NCI-H2171 treated with DMSO at 0.1 percent for 48 hours (cell line): ENCODE results near the gene BORCS8.
"Not testable (repeated sequence)": the region's sequence is repeated elsewhere in the genome, so short reads cannot be mapped to it uniquely, and the experiment has no call there.

Source experiments
- DNase-seq: peaks from one replicate; lab custom pipeline; 2025; lab: John Stamatoyannopoulos, UW

BORCS8 gene

DNA sequence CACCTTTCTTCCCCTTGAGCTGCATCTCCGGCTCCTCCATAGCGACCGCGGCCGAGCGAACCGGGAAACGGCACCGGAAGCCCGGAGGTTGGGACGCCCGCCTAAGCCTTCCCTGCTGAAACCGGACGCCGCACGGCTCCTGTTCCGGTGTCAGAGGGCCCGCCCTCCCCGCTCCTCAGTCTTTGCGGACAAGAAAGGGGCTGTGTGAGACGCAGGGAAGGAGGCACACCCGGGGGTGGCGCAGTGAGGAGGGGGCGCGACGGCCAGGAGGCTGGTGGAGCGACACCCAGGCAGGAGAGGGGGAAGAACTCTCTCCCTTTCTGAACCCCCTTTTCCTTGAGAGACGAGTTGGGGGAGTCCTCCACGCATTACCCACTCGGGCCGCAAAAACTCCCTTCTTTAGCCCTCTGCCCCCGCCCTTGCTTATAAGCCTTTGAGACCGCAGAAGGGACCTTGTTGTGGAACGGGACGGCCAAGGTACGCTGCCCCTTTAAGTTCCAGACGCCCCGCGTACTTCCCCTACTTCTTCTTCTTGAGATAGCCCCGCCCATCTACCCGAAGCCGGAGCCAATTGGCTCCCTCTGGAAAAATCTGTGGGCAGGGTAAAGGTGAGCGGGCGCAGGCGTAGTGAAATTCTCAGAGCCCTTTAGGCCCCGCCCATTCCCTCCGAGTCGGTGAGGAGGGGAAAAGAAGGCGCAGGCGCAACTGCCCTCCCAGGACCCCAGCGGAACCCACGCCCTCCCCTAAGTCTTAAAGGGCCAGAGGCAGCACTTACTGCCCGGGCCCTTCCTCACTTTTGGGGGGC lies at the start of gene BORCS8, which contains the start of gene RFXANK:
BORCS8 (minus strand) TSS at position 75 of the 805 bp plus-strand sequence; CDS start at position 40, 35 bp downstream.
RFXANK (plus strand) TSS at position 181 of the 805 bp plus-strand sequence. CDS start 1,689 bp downstream, outside the sequence.
- DNase-seq, result peak; percentile 99

GRCh38 chr19:19240476-19240875 lies 48.5 kb upstream of the BORCS8 start:
- DNase-seq, result no peak

DNA sequence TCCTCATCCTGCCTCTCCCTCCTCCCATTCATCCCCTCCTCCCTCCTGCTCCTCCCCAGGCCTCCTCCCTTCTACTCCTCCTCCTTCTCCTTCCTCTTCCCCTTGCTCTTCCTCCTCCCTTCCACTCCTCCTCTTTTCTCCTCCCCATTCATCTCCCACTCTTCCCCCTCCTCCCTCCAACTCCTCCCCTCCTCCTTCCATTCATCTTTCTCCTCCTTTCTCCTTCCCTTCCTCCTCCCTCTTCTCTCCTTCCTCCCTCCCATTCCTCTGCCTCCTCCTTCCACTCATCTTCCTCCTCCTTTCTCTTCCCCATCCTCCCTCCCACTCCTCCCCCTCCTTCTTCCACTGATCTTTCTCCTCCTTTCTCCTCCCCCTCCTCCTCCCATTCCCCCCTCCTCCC lies 47.7 kb upstream of the BORCS8 start:
- DNase-seq, result no peak

DNA sequence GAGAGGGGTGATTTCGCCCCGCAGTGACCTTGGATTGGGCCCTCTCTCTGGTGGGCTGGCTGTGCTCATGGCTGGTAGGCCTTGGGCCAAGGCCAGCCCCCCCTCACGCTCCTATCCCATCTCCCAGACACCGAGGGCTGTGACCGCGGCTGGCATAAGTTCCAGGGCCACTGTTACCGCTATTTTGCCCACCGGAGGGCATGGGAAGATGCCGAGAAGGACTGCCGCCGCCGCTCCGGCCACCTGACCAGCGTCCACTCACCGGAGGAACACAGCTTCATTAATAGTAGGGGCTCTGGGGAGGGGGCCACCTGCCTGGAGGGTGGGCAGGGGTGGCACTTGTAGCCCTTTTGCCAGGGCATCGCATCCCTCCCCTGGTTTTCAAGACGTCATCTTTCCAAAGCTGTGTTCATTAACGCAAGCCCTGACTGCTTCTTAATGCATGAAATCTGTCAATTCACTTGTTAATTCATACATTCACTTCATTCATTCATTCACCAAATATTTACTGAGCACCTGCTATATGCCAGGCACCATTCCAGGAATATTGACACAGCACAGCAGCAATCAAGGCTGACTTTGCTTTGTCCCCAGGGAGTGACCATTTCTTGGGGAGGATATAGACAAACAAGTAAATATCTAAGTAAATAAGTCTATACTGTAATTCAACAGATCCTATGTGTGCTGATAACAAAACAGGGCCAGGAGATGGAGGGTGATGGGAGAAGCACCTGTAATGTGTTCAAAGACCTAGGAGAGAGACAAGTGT lies 46.4 kb upstream of the BORCS8 start:
- DNase-seq, result no peak

GRCh38 chr19:19236173-19236572 lies 44.2 kb upstream of the BORCS8 start:
- no peak for DNase-seq

- no peak for DNase-seq
These were observed 42.4 kb upstream of the BORCS8 start for GRCh38 chr19:19234220-19234816.

DNA sequence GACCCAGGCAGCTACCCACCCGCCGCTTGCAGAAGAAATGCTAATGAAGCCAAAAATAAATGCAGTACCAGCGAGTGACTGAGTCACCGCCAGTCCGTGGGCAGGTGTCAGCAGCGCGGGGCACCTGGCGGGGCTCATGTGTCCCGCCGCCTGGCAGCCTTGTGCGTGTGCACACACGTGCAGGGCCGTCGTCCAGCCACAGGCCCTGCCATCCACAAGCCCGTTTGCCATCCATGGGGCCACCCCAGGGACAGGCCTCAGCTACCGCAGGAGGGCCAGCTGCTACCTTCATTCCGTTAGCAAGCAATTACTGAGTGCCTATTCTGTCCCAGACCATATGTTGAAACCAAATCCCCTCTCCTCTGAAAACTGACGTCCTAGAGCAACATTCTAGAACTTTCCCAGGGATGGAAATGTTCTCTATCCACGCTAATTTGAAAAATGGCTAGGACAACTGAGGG lies 40.3 kb upstream of the BORCS8 start:
- DNase-seq, result peak; percentile 81

- DNase-seq, result no peak
These were observed 39.0 kb upstream of the BORCS8 start for GRCh38 chr19:19230999-19231398.

DNA sequence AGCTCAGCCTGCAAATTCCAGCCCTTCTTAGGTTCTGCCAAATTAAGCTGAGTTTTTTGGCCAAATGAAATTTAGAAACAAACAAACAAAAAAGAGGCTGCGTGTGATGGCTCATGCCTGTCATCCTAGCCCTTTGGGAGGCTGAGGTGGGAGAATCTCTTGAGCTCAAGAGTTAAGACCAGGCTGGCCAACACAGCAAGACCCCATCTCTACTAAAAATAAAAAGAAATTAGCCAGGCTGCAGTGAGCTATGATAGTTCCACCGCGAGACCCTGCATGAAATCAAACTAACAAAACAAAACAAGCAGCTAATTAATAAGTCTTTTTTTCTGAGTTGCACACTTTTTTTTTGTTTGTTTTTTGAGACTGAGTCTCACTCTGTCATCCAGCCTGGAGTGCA lies 37.7 kb upstream of the BORCS8 start:
- no peak for DNase-seq

DNA sequence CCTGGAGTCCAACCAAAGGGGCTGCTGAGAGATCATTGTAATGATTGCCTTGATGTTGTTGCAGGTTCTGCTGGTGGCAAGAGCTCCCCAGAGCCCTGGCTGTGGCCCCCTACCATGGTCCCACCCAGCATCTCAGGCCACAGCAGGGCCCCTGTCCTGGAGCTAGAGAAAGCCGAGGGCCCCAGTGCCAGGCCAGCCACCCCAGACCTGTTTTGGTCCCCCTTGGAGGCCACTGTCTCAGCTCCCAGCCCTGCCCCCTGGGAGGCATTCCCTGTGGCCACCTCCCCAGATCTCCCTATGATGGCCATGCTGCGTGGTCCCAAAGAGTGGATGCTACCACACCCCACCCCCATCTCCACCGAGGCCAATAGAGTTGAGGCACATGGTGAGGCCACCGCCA lies 35.3 kb upstream of the BORCS8 start:
- no peak for DNase-seq

GRCh38 chr19:19226663-19227062 lies 34.7 kb upstream of the BORCS8 start:
- DNase-seq, result no peak

DNA sequence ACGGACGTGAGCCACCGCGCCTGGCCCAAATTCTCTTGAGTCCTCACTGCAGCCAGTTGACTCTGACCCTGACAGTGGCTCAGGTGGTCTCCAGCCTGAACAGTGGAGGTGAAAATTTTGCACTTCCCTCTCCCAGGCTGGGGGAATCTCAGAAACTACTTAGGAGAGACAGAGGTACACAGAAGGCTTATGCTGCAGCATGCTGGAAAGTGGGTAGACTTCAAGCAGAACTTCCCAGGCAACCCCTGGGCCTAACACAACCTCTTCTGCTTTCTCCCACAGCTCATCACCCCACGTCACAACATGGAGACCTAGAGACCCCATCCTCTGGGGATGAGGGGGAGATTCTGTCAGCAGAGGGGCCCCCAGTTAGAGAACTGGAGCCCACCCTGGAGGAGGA lies 34.3 kb upstream of the BORCS8 start:
- no peak for DNase-seq

DNA sequence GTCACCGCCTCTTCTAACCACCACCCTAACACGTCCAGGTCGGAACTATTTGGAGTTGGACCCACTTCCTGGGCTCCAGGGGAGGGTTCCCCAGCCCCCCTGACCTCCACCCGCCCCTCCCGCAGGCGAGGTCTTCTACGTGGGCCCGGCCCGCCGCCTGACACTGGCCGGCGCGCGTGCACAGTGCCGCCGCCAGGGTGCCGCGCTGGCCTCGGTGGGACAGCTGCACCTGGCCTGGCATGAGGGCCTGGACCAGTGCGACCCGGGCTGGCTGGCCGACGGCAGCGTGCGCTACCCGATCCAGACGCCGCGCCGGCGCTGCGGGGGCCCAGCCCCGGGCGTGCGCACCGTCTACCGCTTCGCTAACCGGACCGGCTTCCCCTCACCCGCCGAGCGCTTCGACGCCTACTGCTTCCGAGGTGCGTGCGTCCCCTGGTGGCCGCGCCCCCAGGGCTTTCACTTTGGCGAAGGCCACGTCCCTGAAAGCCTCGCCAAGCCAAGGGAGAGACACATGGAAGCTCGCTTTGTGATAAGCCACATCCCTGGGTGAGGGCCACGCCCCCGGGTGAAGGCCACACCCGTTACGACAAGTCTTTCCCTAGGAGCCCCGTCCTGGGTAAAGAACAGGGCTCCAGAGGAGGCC lies 33.0 kb upstream of the BORCS8 start:
- DNase-seq, result peak; percentile 16

DNA sequence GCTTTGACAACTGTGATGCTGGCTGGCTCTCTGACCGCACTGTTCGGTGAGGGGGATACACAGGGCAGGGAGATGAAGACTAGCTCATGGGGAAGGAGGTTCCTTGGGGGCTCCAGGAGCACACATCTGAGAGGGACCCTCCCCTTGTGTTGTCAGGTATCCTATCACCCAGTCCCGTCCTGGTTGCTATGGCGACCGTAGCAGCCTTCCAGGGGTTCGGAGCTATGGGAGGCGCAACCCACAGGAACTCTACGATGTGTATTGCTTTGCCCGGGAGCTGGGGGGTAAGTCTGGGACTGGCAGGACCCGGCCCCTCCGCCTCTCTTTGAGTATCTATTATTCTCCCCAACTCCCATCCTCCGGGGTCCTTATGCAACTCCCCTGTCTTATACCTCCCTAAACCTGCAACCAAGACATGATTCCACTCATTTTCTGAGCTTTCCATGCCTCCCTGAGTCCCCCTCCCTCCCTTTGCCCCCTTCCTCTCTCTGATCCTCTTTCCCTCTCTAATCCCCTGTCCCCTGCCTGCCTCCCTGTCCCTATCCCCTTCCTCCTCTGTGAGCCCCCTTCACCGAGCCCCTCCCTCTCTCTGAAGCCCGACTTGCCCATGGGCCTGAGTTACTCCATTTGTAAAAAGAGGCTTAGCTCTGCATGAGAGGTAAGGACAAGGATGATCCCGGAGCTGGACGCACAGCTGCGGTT lies 32.3 kb upstream of the BORCS8 start:
- DNase-seq, result no peak

- DNase-seq, result no peak
These were observed 31.7 kb upstream of the BORCS8 start for GRCh38 chr19:19223636-19224035.

DNA sequence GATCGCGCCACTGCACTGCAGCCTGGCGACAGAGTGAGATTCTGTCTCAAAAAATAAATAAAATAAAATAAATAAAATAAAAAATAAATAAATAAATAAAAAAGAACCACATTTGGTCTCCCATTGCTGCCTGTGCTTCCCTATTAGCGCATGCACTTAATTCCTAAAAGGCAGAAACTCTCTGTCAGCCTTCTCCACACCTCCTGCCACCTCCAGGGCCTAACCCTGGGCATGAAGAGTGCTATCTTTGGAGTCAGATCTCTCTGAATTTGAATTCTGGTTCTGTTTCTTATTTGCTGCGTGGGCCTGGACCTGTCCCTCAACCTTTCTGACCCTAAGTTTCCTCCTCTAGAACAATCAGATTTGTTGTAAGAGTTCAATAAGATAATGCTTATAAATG lies 31.1 kb upstream of the BORCS8 start:
- DNase-seq, result no peak

DNA sequence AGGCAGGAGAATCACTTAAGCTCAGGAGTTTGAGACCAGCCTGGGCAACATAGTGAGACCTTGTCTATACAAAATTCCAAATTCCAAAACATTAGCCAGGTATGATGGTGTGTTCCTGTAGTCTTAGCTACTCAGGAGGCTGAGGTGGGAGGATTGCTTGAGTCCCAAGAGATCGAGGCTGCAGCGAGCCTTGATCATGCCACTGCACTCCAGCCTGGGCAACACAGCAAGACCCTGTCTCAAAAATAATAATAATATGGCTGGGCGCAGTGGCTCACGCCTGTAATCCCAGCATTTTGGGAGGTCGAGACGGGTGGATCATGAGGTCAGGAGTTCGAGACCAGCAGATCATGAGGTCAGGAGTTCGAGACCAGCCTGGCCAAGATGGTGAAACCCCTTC lies 29.0 kb upstream of the BORCS8 start:
- not testable (repeated sequence) for DNase-seq

DNA sequence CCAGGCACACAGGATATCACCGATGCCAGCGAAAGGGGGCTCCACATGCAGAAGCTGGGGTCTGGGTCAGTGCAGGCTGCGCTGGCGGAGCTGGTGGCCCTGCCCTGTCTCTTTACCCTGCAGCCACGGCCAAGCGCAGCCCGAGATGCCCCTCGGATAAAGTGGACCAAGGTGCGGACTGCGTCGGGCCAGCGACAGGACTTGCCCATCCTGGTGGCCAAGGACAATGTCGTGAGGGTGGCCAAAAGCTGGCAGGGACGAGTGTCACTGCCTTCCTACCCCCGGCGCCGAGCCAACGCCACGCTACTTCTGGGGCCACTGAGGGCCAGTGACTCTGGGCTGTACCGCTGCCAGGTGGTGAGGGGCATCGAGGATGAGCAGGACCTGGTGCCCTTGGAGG lies 27.0 kb upstream of the BORCS8 start:
- no peak for DNase-seq

DNA sequence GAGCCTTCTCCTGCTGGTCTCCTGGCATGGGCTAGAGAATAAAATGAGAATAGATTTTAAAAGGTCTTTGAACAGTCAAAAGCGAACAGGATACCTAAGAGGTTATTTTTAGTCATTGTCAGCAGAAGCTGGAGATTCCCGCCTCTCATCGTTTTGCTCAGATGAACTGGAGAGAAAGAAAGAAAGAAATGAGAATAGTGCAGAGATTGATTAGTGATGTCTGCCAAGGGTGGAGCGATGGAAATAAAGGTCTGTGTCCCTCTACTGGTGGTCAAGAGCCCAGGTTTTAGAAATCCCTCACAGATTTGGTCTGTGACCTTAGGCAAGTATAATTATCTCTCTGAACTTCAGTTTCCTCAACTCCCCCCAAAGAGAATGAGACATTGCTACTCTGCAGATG lies 25.1 kb upstream of the BORCS8 start:
- DNase-seq, result no peak

DNA sequence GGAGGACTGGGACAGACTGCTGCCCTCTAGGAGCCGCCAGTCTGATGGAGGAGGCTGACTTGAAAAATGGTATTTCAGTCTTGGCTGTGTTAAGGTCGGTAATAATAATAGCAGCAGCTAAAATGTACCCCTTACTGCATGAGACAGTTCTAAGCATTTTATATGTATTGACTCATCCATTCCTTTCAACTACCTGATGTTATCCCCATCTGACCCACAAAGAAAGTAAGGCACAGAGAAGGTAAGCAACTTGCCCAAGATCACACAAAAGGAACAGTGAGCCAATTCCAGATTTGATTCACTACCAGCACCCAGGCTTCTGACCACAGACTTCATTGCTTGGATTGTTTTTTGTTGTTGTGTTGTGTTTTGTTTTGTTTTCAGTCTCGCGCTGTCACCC lies 23.8 kb upstream of the BORCS8 start:
- no peak for DNase-seq

GRCh38 chr19:19214892-19215291 lies 22.9 kb upstream of the BORCS8 start:
- no peak for DNase-seq

- DNase-seq, result no peak
These were observed 22.2 kb upstream of the BORCS8 start for GRCh38 chr19:19214159-19214490.
